GM23338 (cell line): ENCODE measurements around the gene PRSS2. TPM values are rescaled to one million over a fixed set of nuclear protein-coding genes. Genes with fewer than 3 reads are reported as not detected.

Experiments used
- ATAC-seq: fragments of 200-7000 bp; cut with Tn5 transposase; 3 replicates; pipeline ENCODE4 v1.9.1; 2020
- DNase-seq: peaks from one replicate; pipeline ENCODE4 v3.0.0-alpha.2; 2015; ENCODE audit warnings: low spot score
- H2AFZ ChIP-seq: fragments of 200-600 bp; sonication (generic); 2 replicates; pipeline ENCODE4 v1.8.0; 2016; ENCODE audit warnings: antibody characterized with exemption, mild to moderate bottlenecking, moderate library complexity
- H3F3A ChIP-seq: fragments of 200-600 bp; sonication (generic); replicated peaks from 2 replicates; pipeline ENCODE4 v1.8.0; 2017; ENCODE audit warnings: antibody characterized with exemption, mixed run types, low read depth
- H3K27ac ChIP-seq: fragments of 200-600 bp; sonication (generic); 2 replicates; pipeline ENCODE4 v1.6.1; 2016; ENCODE audit warnings: low read depth
- H3K27me3 ChIP-seq: fragments of 200-600 bp; sonication (generic); 2 replicates; pipeline ENCODE4 v1.8.0; 2016; ENCODE audit warnings: mild to moderate bottlenecking, mixed run types, moderate library complexity; ENCODE audit not compliant: insufficient read depth
- H3K36me3 ChIP-seq: fragments of 200-600 bp; sonication (generic); 2 replicates; pipeline ENCODE4 v1.8.0; 2016; ENCODE audit warnings: mild to moderate bottlenecking; ENCODE audit not compliant: insufficient read depth
- H3K4me1 ChIP-seq: fragments of 200-600 bp; sonication (generic); 2 replicates; pipeline ENCODE4 v1.8.0; 2016; ENCODE audit warnings: mild to moderate bottlenecking, moderate library complexity; ENCODE audit not compliant: insufficient read depth
- H3K4me2 ChIP-seq: fragments of 200-600 bp; sonication (generic); 2 replicates; pipeline ENCODE4 v1.7.1; 2017; ENCODE audit warnings: mixed run types
- H3K4me3 ChIP-seq: fragments of 200-600 bp; sonication (generic); 2 replicates; pipeline ENCODE4 v1.6.1; 2016; ENCODE audit warnings: mixed run types
- H3K79me2 ChIP-seq: fragments of 200-600 bp; sonication (generic); replicated peaks from 2 replicates; pipeline ENCODE4 v1.8.0; 2017; ENCODE audit warnings: mild to moderate bottlenecking; ENCODE audit not compliant: insufficient read depth
- H3K9me2 ChIP-seq: fragments of 200-600 bp; sonication (generic); 2 replicates; pipeline ENCODE4 v1.8.0; 2017; ENCODE audit not compliant: insufficient read depth
- H4K20me1 ChIP-seq: fragments of 200-600 bp; sonication (generic); replicated peaks from 2 replicates; pipeline ENCODE4 v1.8.0; 2017; ENCODE audit warnings: mild to moderate bottlenecking; ENCODE audit not compliant: insufficient read depth
- H3K27ac Mint-ChIP-seq: 2 replicates; pipeline ENCODE4 v1.8.0; 2020; ENCODE audit warnings: inconsistent platforms, mild to moderate bottlenecking, moderate library complexity, mixed read lengths
- H3K27me3 Mint-ChIP-seq: 3 replicates; pipeline ENCODE4 v1.8.0; 2022; ENCODE audit warnings: low read depth, mild to moderate bottlenecking, moderate library complexity, mixed read lengths, inconsistent platforms; ENCODE audit not compliant: insufficient read depth, poor library complexity
- H3K36me3 Mint-ChIP-seq: 3 replicates; pipeline ENCODE4 v1.8.0; 2021; ENCODE audit warnings: low read depth, mild to moderate bottlenecking, inconsistent platforms, moderate library complexity, mixed read lengths
- H3K4me1 Mint-ChIP-seq: 3 replicates; pipeline ENCODE4 v1.8.0; 2020; ENCODE audit warnings: mild to moderate bottlenecking, inconsistent platforms, mixed read lengths
- H3K4me3 Mint-ChIP-seq: 3 replicates; pipeline ENCODE4 v1.8.0; 2021; ENCODE audit warnings: moderate library complexity, mild to moderate bottlenecking, inconsistent platforms, mixed read lengths
- H3K9me3 Mint-ChIP-seq: 3 replicates; pipeline ENCODE4 v1.8.0; 2020; ENCODE audit warnings: moderate library complexity, mild to moderate bottlenecking, inconsistent platforms, mixed read lengths
- EZH2 ChIP-seq: fragments of 200-600 bp; sonication (generic); IDR thresholded peaks from one replicate; pipeline ENCODE4 v1.8.0; 2017; ENCODE audit warnings: antibody characterized with exemption, mild to moderate bottlenecking, low read depth; ENCODE audit not compliant: unreplicated experiment
- EZH2phosphoT487 ChIP-seq: fragments of 200-600 bp; sonication (generic); IDR thresholded peaks from one replicate; pipeline ENCODE4 v1.8.1; 2018; ENCODE audit warnings: antibody characterized with exemption; ENCODE audit not compliant: unreplicated experiment
- ZNF114 ChIP-seq: fragments of 250-450 bp; sonication (Bioruptor Pico); IDR thresholded peaks from 2 replicates; pipeline ENCODE4 v1.5.0; 2020; ENCODE audit warnings: mild to moderate bottlenecking, moderate library complexity
- ZNF331 ChIP-seq: fragments of 250-450 bp; sonication (Bioruptor Pico); IDR thresholded peaks from 2 replicates; pipeline ENCODE4 v1.5.0; 2020; ENCODE audit warnings: low read depth, mild to moderate bottlenecking, moderate library complexity
- polyA plus RNA-seq: library from polyadenylated mRNA; unstranded; fragments of >200 nt; fragmentation: Nextera tagmentation; extraction: Ambion mirVana; gene quantifications from 2 replicates; pipeline ENCODE4 v1.2.1, GENCODE V29; 2016
- total RNA-seq: library from RNA; depleted of rRNA; stranded (reverse); fragments of >200 nt; shearing (Covaris generic); gene quantifications from 2 replicates; pipeline ENCODE4 v1.2.3, GENCODE V29; 2014
- TF ChIP-seq, protein P1 (sequence below): fragments of 250-450 bp; sonication (Bioruptor Pico); IDR thresholded peaks from 2 replicates; pipeline ENCODE4 v1.5.0; 2020; ENCODE audit warnings: mild to moderate bottlenecking, moderate library complexity
- TF ChIP-seq, protein P2 (sequence below), 2 experiments: fragments of 200-600 bp in 1 of 2; sonication (generic) in 1 of 2; conservative IDR thresholded peaks; 2 replicates each; pipeline versions ENCODE4 v1.5.1 to v1.6.1; 2016 to 2017; ENCODE audit warnings: antibody characterized with exemption in 2 of 2, low read depth in 2 of 2, mild to moderate bottlenecking in 2 of 2, moderate library complexity in 1 of 2

PRSS2 gene
- total and polyA plus RNA-seq, 2 experiments from 2014 or later = not detected

- no peaks in the 10 kb centered on the region for H3K9me3 Mint-ChIP-seq
- Histone ChIP-seq H4K20me1 (no peaks in the 10 kb centered on the region), H3K4me1 (peaks cover 45% of the 10 kb centered on the region), H3K9me2 (no peaks in the 10 kb centered on the region), H2AFZ (no peak overlapping the region), H3K79me2 (no peaks in the 10 kb centered on the region), H3F3A (no peaks in the 10 kb centered on the region), H3K27me3 (no peaks in the 10 kb centered on the region), H3K36me3 (no peaks in the 10 kb centered on the region), H3K27ac (no peak overlapping the region), H3K4me3 (no peak overlapping the region), H3K4me2 (0 out of 2 replicates have a peak overlapping the region, but pooled peaks have one; percentile 20)
- TF ChIP-seq, protein P1, sequence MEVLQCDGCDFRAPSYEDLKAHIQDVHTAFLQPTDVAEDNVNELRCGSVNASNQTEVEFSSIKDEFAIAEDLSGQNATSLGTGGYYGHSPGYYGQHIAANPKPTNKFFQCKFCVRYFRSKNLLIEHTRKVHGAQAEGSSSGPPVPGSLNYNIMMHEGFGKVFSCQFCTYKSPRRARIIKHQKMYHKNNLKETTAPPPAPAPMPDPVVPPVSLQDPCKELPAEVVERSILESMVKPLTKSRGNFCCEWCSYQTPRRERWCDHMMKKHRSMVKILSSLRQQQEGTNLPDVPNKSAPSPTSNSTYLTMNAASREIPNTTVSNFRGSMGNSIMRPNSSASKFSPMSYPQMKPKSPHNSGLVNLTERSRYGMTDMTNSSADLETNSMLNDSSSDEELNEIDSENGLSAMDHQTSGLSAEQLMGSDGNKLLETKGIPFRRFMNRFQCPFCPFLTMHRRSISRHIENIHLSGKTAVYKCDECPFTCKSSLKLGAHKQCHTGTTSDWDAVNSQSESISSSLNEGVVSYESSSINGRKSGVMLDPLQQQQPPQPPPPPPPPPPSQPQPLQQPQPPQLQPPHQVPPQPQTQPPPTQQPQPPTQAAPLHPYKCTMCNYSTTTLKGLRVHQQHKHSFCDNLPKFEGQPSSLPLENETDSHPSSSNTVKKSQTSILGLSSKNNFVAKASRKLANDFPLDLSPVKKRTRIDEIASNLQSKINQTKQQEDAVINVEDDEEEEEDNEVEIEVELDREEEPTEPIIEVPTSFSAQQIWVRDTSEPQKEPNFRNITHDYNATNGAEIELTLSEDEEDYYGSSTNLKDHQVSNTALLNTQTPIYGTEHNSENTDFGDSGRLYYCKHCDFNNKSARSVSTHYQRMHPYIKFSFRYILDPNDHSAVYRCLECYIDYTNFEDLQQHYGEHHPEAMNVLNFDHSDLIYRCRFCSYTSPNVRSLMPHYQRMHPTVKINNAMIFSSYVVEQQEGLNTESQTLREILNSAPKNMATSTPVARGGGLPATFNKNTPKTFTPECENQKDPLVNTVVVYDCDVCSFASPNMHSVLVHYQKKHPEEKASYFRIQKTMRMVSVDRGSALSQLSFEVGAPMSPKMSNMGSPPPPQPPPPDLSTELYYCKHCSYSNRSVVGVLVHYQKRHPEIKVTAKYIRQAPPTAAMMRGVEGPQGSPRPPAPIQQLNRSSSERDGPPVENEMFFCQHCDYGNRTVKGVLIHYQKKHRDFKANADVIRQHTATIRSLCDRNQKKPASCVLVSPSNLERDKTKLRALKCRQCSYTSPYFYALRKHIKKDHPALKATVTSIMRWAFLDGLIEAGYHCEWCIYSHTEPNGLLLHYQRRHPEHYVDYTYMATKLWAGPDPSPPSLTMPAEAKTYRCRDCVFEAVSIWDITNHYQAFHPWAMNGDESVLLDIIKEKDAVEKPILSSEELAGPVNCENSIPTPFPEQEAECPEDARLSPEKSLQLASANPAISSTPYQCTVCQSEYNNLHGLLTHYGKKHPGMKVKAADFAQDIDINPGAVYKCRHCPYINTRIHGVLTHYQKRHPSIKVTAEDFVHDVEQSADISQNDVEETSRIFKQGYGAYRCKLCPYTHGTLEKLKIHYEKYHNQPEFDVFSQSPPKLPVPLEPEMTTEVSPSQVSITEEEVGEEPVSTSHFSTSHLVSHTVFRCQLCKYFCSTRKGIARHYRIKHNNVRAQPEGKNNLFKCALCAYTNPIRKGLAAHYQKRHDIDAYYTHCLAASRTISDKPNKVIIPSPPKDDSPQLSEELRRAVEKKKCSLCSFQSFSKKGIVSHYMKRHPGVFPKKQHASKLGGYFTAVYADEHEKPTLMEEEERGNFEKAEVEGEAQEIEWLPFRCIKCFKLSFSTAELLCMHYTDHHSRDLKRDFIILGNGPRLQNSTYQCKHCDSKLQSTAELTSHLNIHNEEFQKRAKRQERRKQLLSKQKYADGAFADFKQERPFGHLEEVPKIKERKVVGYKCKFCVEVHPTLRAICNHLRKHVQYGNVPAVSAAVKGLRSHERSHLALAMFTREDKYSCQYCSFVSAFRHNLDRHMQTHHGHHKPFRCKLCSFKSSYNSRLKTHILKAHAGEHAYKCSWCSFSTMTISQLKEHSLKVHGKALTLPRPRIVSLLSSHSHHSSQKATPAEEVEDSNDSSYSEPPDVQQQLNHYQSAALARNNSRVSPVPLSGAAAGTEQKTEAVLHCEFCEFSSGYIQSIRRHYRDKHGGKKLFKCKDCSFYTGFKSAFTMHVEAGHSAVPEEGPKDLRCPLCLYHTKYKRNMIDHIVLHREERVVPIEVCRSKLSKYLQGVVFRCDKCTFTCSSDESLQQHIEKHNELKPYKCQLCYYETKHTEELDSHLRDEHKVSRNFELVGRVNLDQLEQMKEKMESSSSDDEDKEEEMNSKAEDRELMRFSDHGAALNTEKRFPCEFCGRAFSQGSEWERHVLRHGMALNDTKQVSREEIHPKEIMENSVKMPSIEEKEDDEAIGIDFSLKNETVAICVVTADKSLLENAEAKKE (CRISPR knock-in tag) = no peak
- TF ChIP-seq ZNF114 (CRISPR knock-in tag) = no peak
- H3K27ac Mint-ChIP-seq = peak overlapping the region; percentile 88
- peaks cover 10% of the 10 kb centered on the region for H3K27me3 Mint-ChIP-seq
- no peak for DNase-seq
- H3K4me3 Mint-ChIP-seq = no peak overlapping the region; the same call in 2 of the 3 replicates
- ATAC-seq = no peak
- H3K4me1 Mint-ChIP-seq = peaks cover 54% of the 10 kb centered on the region
- no peaks in the 10 kb centered on the region for H3K36me3 Mint-ChIP-seq
These were observed 43.7 kb downstream of the PRSS2 start for GRCh38 chr7:142814451-142814850.

DNA sequence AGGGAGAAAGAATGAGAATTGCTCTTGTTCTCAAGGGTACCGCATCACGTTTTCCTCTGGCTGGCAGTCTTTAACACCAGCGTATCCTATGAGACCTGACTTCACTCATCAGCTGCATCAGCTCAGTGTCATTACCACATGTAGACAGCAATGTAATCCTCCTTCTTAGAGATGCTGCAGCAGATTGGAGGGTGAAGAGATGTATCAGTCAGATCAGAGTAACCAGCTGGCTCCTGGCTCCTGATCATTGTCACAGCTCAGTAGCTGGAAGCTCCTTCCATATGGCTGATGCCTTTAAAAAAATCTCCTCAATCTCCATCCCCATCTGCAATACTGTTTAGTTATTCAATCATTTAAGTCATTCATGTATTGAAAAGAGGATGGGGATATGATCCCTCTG is 44.4 kb downstream of the PRSS2 start:
- Histone ChIP-seq H3K4me3 (no peak overlapping the region), H3K9me2 (no peaks in the 10 kb centered on the region), H3K79me2 (no peaks in the 10 kb centered on the region), H3K4me1 (peaks cover 40% of the 10 kb centered on the region), H3K36me3 (no peaks in the 10 kb centered on the region), H3K27me3 (no peaks in the 10 kb centered on the region), H3F3A (no peaks in the 10 kb centered on the region), H2AFZ (no peak overlapping the region), H3K27ac (no peak overlapping the region), H3K4me2 (no peak overlapping the region), H4K20me1 (no peaks in the 10 kb centered on the region)
- no peak for DNase-seq
- Mint-ChIP-seq H3K4me1 (peaks cover 50% of the 10 kb centered on the region), H3K36me3 (no peaks in the 10 kb centered on the region), H3K27ac (0 out of 2 replicates have a peak overlapping the region, but pooled peaks have one; percentile 4), H3K9me3 (no peaks in the 10 kb centered on the region), H3K4me3 (no peak overlapping the region), H3K27me3 (peaks cover 14% of the 10 kb centered on the region)
- no peak for ATAC-seq
- no peak for TF ChIP-seq EZH2phosphoT487
- TF ChIP-seq ZNF331 (CRISPR knock-in tag) = no peak
- TF ChIP-seq, protein P2, sequence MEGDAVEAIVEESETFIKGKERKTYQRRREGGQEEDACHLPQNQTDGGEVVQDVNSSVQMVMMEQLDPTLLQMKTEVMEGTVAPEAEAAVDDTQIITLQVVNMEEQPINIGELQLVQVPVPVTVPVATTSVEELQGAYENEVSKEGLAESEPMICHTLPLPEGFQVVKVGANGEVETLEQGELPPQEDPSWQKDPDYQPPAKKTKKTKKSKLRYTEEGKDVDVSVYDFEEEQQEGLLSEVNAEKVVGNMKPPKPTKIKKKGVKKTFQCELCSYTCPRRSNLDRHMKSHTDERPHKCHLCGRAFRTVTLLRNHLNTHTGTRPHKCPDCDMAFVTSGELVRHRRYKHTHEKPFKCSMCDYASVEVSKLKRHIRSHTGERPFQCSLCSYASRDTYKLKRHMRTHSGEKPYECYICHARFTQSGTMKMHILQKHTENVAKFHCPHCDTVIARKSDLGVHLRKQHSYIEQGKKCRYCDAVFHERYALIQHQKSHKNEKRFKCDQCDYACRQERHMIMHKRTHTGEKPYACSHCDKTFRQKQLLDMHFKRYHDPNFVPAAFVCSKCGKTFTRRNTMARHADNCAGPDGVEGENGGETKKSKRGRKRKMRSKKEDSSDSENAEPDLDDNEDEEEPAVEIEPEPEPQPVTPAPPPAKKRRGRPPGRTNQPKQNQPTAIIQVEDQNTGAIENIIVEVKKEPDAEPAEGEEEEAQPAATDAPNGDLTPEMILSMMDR (conservative IDR thresholded peaks at IDR 0.05; ENCODE audit: low read depth in 2 of 2) = no peak
- TF ChIP-seq ZNF114 (CRISPR knock-in tag) = no peak
- TF ChIP-seq EZH2 = no peak
